Retinal pigment epithelial cell (primary cell): ENCODE data around the gene LYZL6.
"Not testable (repeated sequence)": the region's sequence is repeated elsewhere in the genome, so short reads cannot be mapped to it uniquely, and the experiment has no call there.

Source experiments
- DNase-seq: peaks from one replicate; pipeline ENCODE4 v3.0.0-alpha.2; 2010; ENCODE audit warnings: low read depth
- H3K4me3 ChIP-seq: 2 replicates; pipeline ENCODE4 v1.5.1; 2011; ENCODE audit warnings: mild to moderate bottlenecking, low read length, control low read depth, moderate library complexity
- TF ChIP-seq, protein P1 (sequence below): conservative IDR thresholded peaks from 2 replicates; pipeline ENCODE4 v1.5.1; 2011; ENCODE audit warnings: low read depth, low read length, control low read depth, inconsistent platforms

The LYZL6 gene

DNA sequence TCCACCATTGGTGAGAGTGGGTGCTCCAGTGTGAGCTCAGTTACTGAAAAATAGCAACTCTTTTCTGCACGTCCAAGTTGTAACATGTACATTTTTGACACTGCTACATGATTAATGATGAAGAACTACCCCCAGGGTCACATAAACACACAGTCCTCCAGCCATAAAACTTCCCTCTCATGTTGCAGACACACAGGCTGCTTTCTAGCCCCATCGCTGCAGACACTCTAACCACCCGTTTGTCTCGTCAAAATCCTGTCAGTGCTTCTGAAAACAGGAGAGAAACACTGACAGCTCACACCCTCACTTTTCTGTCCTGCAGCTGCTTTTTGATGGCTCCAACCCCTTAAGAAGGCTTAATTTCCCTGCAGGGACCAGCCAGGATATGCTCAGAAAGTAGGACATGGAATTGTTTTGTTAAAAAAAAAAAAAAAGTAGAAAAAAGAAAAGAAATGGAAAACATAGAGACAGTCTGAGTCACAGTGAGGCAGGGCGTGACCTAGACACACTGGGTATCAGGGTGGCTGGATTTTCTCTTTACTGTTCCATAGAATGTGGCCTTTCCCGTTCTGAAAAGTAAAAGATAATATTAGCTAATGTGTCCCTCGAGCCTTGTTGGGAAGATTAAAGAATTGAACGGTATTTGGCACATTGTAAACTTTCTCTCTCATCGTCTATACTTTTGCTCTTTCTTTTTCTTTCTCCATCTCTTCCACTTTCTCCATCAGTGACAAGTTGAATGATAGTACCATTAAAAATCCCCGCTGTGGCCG is 42.6 kb downstream of the LYZL6 start:
- DNase-seq = no peak
- TF ChIP-seq, protein P1, sequence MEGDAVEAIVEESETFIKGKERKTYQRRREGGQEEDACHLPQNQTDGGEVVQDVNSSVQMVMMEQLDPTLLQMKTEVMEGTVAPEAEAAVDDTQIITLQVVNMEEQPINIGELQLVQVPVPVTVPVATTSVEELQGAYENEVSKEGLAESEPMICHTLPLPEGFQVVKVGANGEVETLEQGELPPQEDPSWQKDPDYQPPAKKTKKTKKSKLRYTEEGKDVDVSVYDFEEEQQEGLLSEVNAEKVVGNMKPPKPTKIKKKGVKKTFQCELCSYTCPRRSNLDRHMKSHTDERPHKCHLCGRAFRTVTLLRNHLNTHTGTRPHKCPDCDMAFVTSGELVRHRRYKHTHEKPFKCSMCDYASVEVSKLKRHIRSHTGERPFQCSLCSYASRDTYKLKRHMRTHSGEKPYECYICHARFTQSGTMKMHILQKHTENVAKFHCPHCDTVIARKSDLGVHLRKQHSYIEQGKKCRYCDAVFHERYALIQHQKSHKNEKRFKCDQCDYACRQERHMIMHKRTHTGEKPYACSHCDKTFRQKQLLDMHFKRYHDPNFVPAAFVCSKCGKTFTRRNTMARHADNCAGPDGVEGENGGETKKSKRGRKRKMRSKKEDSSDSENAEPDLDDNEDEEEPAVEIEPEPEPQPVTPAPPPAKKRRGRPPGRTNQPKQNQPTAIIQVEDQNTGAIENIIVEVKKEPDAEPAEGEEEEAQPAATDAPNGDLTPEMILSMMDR = no peak
- H3K4me3 ChIP-seq = no peak overlapping the region

DNA sequence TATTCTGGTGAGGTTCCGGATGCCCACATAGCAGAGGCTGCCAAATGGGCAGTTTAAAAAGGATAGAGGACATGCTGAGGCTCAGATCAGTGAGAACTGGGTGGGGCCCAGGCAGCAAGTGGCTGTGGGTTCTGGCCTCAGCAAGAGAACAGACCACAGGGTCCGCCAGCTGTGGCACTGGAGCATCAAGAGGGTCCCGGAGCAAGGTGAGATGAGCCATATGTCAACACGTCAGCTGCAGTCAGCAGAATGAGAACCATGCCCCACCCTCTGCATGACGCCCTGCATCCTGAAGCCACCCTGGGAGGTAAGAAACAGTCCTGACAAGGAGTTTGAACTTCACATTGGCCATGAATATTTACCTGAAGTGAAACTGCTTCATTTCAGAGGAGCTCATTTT is 43.2 kb downstream of the LYZL6 start:
- TF ChIP-seq, protein P1 = no peak
- DNase-seq = no peak
- no peak overlapping the region for H3K4me3 ChIP-seq

DNA sequence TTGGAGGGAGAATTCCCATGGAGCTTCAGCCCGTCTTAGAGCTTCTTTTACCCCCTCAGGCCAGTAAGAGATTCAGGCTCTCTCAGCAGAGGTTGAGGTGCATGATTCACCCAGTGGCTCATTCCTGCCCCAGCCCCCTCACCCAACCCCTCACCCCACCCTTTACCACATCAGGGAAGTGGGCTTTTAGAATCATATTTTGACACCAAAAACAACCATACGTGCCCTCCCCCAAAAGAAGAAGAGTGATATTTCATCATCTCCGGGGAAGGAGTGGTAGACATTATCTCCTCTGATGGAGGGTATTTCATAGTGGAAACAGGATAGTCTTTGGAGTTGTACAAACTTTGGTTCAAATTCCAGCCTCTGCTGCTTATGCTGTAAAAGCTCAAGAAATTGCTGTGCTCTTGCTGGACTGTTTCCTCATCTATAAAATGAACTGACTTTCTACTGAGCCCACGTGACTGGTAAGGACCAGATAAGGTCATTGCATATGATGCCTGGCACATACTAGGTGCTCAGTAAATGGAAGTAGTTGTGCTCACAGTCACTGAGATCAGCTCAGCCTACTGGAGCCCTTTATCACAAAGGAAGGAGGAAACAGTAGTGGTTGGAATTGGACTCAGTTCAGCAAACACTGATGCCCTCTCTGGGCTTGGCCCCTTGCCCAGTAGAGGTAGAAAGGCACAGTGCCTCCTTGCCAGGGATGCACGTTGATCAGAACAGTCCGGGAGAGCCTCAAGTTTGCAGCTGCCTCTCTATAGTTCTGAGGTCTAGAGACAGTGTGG is 45.0 kb downstream of the LYZL6 start:
- H3K4me3 ChIP-seq = no peak overlapping the region

DNA sequence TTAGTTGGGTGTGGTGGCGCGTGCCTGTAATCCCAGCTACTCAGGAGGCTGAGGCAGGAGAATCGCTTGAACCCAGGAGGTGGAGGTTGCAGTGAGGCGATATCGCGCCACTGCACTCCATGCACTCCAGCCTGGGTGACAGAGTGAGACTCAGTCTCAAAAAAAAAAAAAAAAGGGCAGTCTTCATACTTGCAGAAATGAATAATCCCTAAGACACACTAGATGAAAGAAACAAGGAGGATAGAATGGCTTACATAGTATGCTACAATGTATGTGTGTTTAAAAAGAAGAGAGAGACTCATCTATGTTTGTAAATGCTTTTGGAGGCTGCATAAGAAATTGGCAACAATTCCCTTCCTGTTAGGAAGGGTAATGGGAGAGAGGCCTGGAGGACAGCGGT is 45.7 kb downstream of the LYZL6 start:
- not testable (repeated sequence) for H3K4me3 ChIP-seq, DNase-seq

More for the DNA sequence above, 45.0 kb downstream of the LYZL6 start:
- DNase-seq = no peak
- TF ChIP-seq, protein P1 = no peak

DNA sequence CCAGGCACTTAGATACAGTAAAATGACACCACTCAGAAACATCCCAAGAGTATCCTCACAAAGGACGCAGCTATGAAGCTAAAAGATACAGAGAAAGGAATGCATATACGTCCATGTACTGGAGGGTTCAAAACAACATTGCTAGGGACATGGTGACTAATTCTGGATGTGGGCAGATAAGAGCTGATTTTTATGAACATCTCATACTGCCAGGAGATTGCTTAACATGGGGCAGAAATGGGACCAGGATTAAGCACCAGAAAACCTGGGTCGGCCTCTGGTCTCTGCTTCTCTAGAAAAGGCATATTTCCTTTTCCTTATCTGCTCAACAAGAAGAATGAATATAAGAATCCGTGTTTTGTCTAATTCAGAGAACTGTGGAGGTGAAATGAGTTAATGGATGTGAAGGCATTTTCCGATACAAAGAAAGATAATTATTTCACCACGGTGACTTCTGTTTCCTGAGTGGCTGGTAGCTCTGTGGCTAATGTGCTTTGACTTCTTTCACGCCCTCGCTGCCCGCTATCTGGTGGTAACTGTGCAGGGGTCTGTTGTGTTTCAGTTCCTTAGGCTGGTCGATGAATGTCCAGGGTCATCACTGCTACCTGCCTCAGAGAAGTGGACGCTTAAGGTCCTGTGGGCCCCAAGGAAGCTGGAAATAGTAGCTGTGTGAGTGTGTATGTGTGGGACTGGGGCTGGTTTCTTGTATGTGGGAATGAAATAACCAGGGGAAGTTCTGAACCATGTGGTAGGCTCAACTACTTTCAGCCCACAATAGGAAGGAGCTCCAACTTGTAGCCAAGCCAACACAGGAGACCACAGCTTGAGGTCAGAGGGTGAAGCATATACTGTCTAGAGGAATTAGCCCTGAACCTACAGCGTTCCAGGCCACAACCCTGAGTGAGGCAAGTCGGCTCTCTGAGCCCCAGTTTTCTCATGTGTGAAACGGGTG is 47.6 kb downstream of the LYZL6 start:
- no peak for DNase-seq
- TF ChIP-seq, protein P1 = no peak
- no peak overlapping the region for H3K4me3 ChIP-seq

DNA sequence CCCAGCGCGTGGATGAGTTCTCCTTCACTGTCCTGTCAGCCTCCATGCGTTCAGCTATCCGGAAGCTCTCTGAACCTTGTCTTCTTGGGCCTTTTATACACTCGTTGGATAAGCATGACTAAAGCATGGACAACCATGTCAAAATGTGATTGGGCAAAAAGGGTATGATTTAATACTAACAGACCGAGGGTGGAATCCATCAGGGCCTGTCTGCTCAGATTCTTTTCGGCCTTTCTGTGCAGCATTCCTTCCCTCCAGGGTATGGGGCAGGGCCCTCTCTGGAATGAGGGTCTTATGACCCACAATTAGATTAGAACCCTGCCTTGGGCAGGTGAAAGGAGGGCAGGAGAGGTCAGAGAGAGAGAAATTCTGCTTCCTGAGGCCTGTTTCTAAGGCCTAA is 49.3 kb downstream of the LYZL6 start:
- no peak overlapping the region for H3K4me3 ChIP-seq
- TF ChIP-seq, protein P1 = no peak
- no peak for DNase-seq

DNA sequence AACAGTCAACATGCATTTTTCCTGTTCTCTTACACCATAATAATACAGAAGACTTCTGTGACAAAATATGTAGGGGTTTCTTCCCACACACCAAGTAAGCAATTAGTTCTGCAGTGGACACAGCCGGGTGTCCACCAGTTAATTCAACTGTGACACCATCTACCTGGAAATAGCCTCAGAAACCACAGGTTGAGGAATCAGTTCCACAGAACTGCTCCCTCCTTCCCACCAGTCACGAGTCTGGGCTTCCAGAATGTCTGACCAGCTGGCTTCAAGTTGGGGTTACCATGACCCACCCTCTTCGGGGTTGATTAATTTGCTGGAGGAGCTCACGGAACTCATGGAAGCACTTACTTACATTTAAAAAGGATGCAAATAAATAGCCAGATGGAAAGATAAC is 49.8 kb downstream of the LYZL6 start:
- H3K4me3 ChIP-seq = no peak overlapping the region
- DNase-seq = no peak
- TF ChIP-seq, protein P1 = no peak
